Body of pancreas (tissue), 4 donors: ENCODE results near the gene CMSS1. TPM values are rescaled to one million over a fixed set of nuclear protein-coding genes. Genes with fewer than 3 reads are reported as not detected.

Experiments
- ATAC-seq: fragments of 150-250 bp; one replicate; pipeline ENCODE4 v1.9.1; 2016
- DNase-seq, 4 donors: peaks; one replicate each; pipeline ENCODE4 v3.0.0-alpha.2; 2019
- H3K27ac ChIP-seq, 4 donors: fragments of 200-600 bp; sonication (generic); 1 replicate in 3 of 4; 2 replicates in 1 of 4; pipeline versions ENCODE4 v1.5.1 to v1.6.1; 2016 to 2019; ENCODE audit warnings: mild to moderate bottlenecking in 1 of 4, mixed read lengths in 1 of 4, moderate library complexity in 1 of 4
- H3K27me3 ChIP-seq, 2 donors: fragments of 200-600 bp; sonication (generic); one replicate each; pipeline ENCODE4 v1.6.0; 2016; ENCODE audit warnings: mild to moderate bottlenecking in 1 of 2
- H3K36me3 ChIP-seq, 2 donors: fragments of 200-600 bp; sonication (generic); replicated peaks in 1 of 2; 2 replicates each; pipeline ENCODE4 v1.5.1; 2016; ENCODE audit warnings: low read depth in 2 of 2; ENCODE audit not compliant: insufficient read depth in 1 of 2
- H3K4me1 ChIP-seq: fragments of 200-600 bp; sonication (generic); one replicate; pipeline ENCODE4 v1.6.0; 2016
- H3K4me3 ChIP-seq, 2 donors: fragments of 200-600 bp; sonication (generic); 1 replicate in 1 of 2; 2 replicates in 1 of 2; pipeline ENCODE4 v1.5.1; 2016 to 2019
- H3K9me3 ChIP-seq, 3 donors: fragments of 200-600 bp; sonication (generic); 1 replicate in 2 of 3; 2 replicates in 1 of 3; pipeline ENCODE4 v1.5.1; 2016
- CTCF ChIP-seq, 7 experiments: fragments of 450-650 bp in 4 of 7; fragments of 200-600 bp in 3 of 7; sonication (generic) in 3 of 7; IDR thresholded peaks; one replicate each; pipeline ENCODE4 v1.5.1; 2016 to 2019; ENCODE audit warnings: antibody characterized with exemption in 7 of 7
- POLR2A ChIP-seq, 3 donors: fragments of 450-650 bp; IDR thresholded peaks; one replicate each; pipeline ENCODE4 v1.6.1; 2016; ENCODE audit warnings: antibody characterized with exemption in 3 of 3, mild to moderate bottlenecking in 2 of 3
- WGBS, 2 donors: methylation state at CpG; one replicate each; pipeline ENCODE4 v1.1.5; 2017; 5-methylcytosine and 5-hydroxymethylcytosine counted together
- intact Hi-C: fragments of 100-400 bp; cut with DNase I; formaldehyde crosslinking; loops from one replicate; pipeline ENCODE4 v1.15.1; 2023
- total RNA-seq, 2 donors: library from RNA; depleted of rRNA; stranded (reverse); fragments of >200 nt; gene quantifications; one replicate each; pipeline ENCODE4 v1.1.0, GENCODE V29; 2016

CMSS1 gene
- total RNA-seq, 2 donors from 2014 or later: 3.9 to 21.4 TPM

DNA sequence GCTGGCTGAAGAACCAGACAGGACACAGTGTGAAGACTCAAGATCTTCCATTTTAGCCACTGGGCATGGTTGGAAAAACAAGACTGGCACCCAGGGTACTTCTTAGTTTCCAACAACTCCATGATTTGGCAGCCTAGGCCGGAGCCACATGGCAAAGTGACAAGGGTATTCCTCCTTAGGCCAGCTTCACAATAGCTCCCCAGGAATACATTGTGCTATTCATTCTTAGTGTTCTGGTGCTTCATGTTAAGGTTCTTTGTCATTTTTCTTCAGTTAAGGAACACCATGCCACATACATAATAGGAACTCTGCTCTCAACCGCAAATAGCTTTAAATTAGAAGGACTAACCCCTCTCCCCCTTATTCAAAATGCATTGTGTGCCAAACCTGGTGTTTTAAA lies 304.7 kb downstream of the CMSS1 start:
- Histone ChIP-seq H3K4me1 (no peaks in the 10 kb centered on the region), H3K36me3 (no peaks in the 10 kb centered on the region), H3K4me3 (no peak overlapping the region), H3K27me3 (no peaks in the 10 kb centered on the region), H3K27ac (no peak overlapping the region), H3K9me3 (no peaks in the 10 kb centered on the region)
- TF ChIP-seq CTCF (IDR thresholded peaks at IDR 0.05): no peak
- TF ChIP-seq POLR2A (IDR thresholded peaks at IDR 0.05): no peak
- ATAC-seq (no peak), DNase-seq (no peak)
- 96 to 97% methylated on average over 2 of the region's 2 CpGs for WGBS, 2 donors
- intact Hi-C loops: no loop called here

DNA sequence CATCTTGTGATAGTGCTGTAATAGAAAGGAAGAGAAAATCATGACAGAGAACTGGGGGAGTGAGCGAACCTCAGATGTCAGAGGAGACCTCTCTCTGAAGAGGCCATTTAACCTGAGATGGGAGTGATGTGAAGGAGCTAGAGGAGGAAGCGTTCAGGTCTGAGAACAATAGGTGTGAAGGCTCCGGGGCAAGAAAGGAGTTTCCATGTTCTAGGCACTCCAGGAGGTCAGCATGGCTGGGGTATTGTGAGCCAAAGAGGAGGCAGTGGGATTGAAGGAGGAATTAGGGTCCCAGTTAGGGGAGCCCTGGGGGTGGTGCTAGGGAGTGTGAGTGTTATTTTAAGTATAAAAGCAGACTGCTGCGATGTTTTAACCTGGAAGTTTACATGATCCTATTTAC lies 305.4 kb downstream of the CMSS1 start:
- intact Hi-C loops: no loop called here

DNA sequence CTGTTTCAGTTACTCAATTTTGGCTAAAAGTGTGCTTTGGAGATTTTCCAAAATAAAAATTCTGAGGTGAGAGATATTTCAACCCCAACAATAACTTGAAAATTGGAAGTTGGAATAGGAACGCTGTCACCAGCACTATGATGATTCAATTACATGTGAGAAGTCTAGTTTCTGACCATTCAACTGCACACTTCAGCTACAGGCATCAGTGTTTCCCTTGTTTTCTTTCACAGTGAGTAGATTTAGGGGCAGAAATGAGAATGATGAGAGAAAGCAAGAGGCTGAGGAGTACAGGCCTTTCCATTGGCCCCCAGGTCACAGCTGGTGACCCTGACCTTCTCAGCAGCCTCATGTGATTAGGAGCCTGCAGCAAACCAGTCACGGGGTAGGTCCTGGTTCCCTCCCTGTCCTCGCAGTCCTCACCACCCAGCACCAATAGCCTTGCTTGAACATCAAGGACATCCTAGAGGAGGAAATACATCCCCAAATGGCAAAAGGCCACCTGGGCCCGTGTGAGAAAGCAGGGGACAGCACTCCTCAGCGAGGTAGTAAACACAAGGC lies 306.6 kb downstream of the CMSS1 start:
- H3K27me3 ChIP-seq: no peaks in the 10 kb centered on the region
- WGBS, 2 donors: 77 to 78% methylated on average over 5 of the region's 5 CpGs
- no peak overlapping the region for H3K4me3 ChIP-seq
- H3K4me1 ChIP-seq: no peaks in the 10 kb centered on the region
- no peaks in the 10 kb centered on the region for H3K36me3 ChIP-seq
- no peak overlapping the region for H3K27ac ChIP-seq
- TF ChIP-seq CTCF (IDR thresholded peaks at IDR 0.05) (no peak), POLR2A (IDR thresholded peaks at IDR 0.05) (no peak)
- no peaks in the 10 kb centered on the region for H3K9me3 ChIP-seq
- no peak for DNase-seq
- no peak for ATAC-seq
- intact Hi-C loops: no loop called here

More for the DNA sequence above, 305.4 kb downstream of the CMSS1 start:
- no peaks in the 10 kb centered on the region for H3K4me1 ChIP-seq
- ATAC-seq (no peak), DNase-seq (no peak)
- 80 to 97% methylated on average over 4 of the region's 4 CpGs for WGBS, 2 donors
- no peaks in the 10 kb centered on the region for H3K36me3 ChIP-seq
- no peak overlapping the region for H3K27ac ChIP-seq
- H3K27me3 ChIP-seq: no peaks in the 10 kb centered on the region
- no peaks in the 10 kb centered on the region for H3K9me3 ChIP-seq
- H3K4me3 ChIP-seq: no peak overlapping the region
- TF ChIP-seq POLR2A (IDR thresholded peaks at IDR 0.05) (no peak), CTCF (IDR thresholded peaks at IDR 0.05) (no peak)

DNA sequence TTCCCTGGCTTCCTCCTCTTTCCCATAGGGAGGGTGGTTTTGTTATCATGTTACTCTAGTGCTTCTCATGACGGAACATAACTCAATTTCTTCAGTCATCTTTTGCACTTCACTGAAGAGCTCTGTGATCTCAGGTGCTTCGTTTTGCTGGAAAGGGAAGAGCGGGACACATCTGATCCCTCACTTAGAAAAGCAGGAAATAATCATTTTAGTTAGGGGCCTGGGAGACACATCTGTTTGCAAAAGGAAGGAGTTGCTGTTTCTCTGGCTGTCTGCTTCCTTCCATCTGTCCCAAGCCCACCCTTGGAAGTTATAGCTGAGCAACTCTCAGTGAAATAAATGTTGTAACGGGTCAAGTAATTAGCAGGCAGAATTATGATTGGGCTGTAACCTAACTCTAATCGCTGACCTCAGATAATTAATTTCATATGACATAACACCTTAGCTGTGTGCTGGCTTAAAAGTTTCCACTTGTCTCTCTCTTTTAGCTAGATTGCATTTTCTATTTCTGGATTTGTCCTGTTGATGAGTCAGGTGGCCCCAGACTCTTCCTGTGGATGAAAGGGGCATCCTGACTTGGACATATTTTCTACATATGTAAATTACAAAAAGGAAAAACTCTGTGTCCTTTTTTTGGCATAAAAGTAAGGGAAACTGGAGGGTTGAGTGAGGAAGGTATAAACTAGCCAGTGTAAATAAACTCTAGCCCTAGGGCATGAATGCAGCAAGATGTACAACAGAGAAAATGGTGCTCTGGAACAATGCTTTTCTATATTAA lies 307.7 kb downstream of the CMSS1 start:
- no peak for ATAC-seq
- TF ChIP-seq CTCF (IDR thresholded peaks at IDR 0.05) (no peak), POLR2A (IDR thresholded peaks at IDR 0.05) (no peak)
- no peak for DNase-seq
- Histone ChIP-seq H3K4me1 (no peaks in the 10 kb centered on the region), H3K27me3 (no peaks in the 10 kb centered on the region), H3K9me3 (no peaks in the 10 kb centered on the region), H3K27ac (no peak overlapping the region), H3K36me3 (no peaks in the 10 kb centered on the region), H3K4me3 (no peak overlapping the region)
- 82 to 83% methylated on average over 5 of the region's 5 CpGs for WGBS, 2 donors
- intact Hi-C loops: no loop called here

- H3K4me1 ChIP-seq: no peaks in the 10 kb centered on the region
- H3K4me3 ChIP-seq: no peak overlapping the region
- ATAC-seq (no peak), DNase-seq (no peak)
- intact Hi-C loops: no loop called here
- no peak overlapping the region for H3K27ac ChIP-seq
- WGBS, 2 donors: 76 to 94% methylated on average over 2 of the region's 2 CpGs
- no peaks in the 10 kb centered on the region for H3K27me3 ChIP-seq
- no peaks in the 10 kb centered on the region for H3K36me3 ChIP-seq
- no peaks in the 10 kb centered on the region for H3K9me3 ChIP-seq
- no peak for TF ChIP-seq POLR2A (IDR thresholded peaks at IDR 0.05)
- TF ChIP-seq CTCF (IDR thresholded peaks at IDR 0.05): no peak
Measured at GRCh38 chr3:100127792-100128191, 310.1 kb downstream of the CMSS1 start.
